ENCODE results near the gene UBE2G1.
"Not testable (repeated sequence)": the region's sequence is repeated elsewhere in the genome, so short reads cannot be mapped to it uniquely, and the experiment has no call there.

Gene UBE2G1, protein sequence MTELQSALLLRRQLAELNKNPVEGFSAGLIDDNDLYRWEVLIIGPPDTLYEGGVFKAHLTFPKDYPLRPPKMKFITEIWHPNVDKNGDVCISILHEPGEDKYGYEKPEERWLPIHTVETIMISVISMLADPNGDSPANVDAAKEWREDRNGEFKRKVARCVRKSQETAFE
- total RNA-seq: 62.5 to 78.4 (median 74.6) reads per million in 3 experiments

DNA sequence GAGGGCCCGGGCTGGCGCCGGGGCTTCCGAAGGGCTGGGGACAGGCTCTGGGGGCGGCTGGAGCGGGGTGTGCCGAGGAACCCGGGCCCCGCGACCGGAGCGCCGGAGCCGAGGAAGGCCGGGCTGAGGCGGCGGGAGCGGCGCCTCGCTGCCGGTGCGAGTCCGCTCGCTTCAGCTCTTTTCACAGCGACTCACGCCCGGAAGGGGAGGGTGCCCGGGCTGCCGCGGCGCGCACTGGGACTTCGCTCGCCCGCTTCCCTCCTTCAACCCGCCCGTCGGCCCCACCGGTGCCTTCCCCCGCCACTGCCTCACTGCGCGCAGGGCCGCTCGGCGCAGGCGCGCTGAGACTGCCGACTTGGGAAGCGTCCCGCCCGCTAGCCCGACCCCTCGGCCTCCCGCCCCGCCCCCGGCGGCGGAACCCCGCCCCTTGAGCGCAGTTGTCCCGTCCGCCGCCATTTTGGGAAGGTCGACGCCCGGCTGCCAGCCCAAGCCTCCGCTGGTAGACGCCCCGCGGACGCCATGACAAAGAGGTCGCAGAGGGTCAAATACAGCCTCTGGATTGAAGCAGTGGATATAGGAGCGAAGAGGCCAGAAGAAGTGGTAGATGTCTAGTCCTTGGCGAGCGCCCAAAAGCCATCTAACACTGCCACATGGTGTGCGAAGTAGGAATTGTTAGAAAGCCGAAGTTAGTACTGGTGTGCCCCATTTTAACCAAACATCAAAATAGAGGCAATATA is at the start of gene UBE2G1:
TSS of gene UBE2G1 (minus strand) at position 349 of the 737 bp plus-strand sequence. CDS start 359 bp downstream, outside the sequence.
- peak; percentile 98 for DNase-seq

DNA sequence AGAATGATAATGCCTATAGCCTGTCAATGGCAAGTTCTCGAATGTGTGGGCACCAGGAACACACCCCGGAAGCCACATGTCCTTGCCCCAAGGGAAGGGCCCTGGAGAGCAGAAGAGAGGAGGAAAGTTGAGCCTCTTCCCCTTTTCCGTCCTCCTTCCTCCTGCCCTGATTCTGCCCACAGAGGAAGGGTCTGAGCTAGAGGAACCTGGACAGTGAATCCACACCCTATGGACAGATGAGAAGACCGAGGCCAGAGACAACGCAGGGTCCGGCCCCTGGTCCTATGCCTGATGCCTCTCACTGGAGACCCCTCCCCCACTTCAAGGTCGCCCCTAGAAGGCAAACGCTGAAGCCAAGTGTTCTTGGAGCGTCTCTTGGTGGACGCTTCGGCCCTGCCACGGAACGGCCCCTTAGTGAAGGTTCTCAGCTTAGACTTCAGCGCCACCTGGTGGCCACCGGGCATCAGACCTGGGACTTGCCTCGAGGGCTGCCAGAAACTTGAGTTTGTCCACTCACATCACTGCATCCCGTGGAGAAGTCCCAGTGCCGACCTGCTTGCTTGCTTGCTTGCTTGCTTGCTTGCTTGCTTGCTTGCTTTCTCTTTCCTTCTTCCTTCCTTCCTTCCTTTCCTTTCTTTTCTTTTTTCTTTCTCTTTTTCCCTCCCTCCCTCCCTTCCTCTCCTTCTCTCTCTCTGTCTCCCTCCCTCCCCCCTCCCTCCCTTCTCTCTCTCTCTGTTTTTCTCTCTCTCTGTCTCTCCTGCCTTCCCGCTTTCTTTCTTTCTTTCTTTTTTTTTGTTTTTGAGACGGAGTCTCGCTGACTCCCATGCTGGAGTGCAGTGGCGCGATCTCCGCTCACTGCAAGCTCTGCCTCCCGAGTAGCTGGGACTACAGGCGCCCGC is 46.7 kb upstream of the UBE2G1 start:
- peak; percentile 77 for DNase-seq

DNA sequence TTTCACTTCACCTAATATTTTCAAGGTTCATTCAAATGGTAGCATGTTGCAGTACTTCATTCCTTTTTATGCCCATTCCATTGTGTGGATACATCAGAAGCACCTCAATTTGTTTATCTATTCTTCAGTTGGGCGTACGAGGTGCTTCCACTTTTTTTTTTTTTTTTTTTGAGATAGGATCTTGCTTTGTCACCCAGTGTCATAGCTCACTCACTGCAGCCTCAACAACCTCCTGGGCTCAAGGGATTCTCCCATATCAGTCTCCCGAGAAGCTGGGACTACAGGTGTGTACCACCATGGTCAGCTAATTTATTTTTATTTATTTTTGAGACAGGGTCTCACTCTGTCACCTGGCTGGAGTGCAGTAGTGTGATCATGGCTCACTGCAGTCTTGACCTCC is 44.7 kb upstream of the UBE2G1 start:
- DNase-seq: no peak

DNA sequence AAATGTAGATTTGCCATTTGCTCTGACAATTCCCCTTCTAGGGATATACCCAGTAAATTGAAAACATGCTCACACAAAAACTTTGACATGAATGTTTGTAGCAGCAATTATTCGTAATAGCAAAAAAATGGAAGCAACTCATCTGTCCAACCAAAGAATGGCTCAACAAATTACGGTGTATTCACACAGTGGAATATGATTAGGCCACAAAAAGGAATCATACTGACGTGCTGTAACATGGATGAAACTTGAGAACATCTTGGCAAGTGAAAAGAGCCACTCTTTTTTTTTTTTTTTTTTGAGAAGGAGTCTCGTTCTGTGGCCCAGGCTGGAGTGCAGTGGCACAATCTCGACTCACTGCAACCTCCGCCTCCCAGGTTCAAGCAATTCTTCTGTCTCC is 43.2 kb upstream of the UBE2G1 start:
- no peak for DNase-seq

DNA sequence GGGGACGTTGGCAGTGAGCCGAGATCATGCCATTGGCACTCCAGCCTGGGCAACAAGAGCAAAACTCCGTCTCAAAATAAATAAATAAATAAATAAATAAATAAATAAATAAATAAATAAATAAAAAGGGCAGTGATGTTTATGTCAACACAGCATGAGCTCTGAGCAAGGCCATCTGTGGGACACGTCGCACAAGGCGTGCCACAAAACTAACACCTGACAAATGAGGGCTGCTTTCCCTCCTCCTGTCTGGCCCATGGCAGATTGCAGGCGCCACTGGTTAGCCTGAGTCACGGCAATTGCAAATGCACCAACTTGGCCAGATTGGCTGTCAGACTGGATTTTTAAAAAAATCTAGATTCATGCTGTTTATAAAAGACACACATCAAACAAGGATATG is 41.4 kb upstream of the UBE2G1 start:
- DNase-seq: no peak

DNA sequence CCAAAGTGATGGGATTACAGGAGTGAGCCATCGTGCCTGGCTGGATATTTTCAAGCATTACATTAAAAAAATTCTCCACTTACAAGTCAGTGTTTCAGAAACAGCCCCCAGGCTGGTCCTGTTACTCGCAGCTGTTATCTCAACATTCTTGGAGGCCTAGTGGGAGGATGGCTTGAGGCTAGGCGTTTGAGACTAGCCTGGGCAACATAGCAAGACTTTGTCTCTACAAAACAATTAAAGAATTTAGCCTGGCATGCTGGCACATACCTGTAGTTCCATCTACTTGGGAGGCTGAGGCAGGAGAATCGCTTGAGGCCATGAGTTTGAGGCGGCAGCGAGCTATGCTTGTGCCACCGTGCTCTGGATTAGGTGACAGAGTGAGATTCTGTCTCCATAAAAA is 40.7 kb upstream of the UBE2G1 start:
- no peak for DNase-seq

DNA sequence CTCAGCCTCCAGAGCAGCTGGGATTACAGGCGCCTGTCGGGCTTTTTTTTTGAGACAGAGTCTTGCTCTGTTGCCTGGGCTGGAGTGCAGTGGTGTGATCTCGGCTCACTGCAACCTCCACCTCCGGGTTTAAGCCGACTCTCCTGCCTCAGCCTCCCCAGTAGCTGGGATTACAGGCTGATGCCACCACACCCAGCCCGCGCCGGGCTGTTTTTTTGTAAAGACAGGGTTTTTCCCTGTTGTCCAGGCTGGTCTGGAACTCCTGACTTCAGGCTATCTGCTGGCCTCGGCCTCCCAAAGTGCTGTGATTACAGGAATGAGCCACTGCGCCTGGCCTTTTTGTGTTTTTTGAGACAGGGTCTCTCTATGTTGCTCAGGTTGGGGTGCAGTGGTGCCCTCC is 39.9 kb upstream of the UBE2G1 start:
- no peak for DNase-seq

DNA sequence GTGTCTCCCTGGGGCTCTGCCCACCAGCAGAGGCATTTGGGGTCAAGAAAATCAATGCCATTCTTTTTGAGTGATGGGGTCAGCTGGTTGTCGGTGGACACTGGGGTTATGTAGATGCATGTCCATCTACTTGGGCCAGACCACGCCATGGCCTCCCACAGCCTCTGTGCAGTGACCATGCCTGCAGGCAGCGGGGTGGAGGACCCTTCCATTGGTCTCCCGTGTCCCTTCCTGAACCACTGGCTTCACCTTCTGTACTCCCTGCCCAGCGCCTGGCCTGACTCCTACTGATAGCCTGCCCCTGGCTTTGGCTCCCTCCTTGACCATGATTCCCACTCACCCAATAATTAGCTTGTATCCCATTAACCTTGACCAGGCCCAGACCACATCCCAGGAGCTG is 39.2 kb upstream of the UBE2G1 start:
- no peak for DNase-seq

DNA sequence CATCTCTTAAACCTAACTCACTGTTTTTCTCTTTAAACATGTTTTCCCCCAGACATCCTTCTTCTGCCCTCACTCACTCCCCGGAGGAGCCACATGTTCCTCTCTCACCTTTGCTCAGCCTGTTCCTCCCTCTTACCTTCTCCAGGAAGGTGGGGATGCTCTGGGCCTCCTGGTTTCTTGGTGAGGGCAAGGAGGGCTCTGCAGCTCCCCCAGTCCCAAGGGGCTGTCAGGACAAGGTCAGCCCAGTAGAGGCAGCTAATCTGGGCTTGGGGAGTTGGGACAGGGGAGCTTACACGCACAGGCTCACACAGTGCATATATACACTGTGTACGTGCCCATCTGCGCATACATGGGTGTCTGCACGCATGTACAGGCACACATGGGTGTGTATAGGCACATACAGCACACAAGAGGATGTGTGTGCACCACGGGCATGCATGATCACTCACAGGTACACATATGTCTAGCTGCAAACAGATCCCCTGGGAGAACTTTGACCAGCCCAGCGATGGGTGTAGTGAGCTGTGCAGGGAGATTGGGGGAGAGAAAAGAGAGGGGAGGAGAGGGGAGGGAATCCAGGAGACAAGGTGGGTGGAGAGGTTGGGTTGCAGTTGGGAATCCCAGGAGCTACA is 38.7 kb upstream of the UBE2G1 start:
- no peak for DNase-seq

DNA sequence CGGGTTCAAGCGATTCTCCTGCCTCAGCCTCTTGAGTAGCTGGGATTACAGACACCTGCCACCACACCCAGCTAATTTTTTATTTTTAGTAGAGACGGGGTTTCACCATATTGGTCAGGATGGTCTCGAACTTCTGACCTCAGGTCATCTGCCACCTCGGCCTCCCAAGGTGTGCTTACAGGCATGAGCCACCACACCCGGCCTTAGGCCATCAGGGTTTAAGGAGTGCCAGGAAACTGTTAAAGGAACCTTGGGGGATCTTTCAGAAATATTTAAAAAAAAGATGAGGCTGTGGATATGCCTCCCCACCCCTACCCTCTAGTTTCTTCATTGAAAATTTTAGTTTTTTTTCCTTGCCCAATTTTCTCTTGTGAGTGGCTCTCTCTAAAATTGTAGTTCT is 31.4 kb upstream of the UBE2G1 start:
- DNase-seq: no peak

DNA sequence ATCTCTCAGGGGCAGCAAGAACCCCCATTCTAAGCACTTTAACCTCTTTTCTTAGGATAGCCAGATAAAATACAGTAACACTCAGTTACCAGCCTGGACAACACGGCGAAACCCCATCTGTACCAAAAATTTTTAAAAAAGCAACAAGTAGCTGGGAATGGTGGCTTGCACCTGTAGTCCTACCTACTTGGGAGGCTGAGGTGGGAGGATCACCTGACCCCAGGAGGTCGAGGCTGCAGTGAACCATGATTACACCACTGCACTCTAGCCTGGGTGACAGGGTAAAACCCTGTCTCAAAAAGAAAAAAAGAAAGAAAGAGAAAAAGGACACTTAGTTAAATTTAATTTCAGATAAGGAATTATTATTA is 28.6 kb upstream of the UBE2G1 start:
- DNase-seq: no peak

DNA sequence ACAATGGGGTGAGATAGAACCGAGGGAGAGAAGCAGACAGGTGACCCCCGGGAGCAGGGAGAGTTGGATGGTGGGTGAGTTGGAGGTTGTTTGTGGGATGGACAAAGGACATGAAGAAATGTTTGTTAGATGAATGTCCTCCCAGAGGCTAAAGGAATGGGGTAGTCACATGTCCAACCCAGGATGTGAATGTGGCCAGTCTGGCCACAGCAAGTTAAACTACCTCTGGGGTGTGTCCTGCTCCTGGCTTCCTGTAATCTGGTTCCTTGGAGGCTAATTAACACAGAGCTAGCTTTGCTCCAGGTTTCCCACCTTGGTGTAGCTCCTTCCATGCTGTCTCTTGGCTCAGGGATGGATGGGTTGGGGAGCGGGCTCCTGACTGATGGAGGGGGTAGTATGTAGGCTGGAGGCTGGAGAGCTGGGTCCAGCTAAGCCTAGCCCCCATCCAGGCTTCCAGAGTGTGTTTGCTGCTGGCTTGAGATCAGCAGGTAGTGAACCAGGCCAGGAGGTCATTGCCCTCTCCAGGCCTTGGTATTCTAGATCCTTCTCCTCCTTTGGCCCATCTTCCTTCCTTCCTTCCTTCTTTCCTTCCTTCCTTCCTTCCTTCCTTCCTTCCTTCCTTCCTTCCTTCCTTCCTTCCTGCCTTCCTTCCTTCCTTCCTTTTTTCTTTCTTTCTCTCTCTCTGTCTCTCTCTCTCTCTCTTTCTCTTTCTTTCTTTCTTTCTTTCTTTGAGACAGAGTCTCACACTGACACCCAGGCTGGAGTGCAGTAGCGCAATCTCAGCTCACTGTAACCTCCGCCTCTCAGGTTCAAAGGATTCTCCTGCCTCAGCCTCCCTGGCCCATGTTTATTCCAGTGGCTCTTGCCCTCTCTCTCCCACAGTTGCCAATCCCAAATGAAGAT is 28.0 kb upstream of the UBE2G1 start:
- no peak for DNase-seq

DNA sequence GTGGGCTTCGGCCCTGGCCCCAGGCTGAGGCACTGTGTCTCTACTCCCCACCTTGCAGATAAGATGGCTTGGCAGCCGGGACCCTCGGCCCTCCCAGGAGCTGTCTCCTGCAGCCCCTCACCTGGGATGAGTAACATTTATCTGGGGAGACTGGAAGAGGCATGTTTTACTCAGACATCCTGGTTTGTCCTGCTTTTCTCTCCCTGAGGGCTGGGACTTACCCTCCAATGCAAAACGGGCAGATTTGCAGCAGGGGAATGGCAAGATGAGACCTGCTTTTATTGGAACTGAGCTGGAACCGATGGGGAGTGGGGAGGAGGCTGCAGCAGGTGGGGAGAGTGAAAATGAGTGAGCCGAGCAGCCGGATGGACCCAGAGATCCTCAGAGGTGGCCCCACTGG is 27.3 kb upstream of the UBE2G1 start:
- no peak for DNase-seq

DNA sequence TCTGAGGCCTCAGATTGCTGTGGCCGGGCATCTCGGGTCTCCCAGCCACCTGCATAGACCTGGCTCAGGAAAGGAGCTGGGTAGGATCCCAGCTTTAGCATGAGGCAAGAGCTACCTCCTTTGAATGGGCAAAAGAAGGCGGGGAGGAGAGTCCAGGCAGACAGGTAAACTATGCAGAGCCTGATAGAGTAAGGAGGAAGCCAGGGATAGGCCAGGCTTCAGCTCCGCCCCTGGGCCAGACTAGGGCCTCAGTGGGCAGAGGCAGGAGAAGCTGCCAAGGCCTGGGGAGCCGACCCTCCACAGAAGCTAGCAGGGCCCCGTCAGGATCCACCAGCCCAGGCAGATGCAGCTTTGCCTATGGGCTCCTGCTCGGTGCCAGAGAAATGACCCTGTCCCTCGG is 22.6 kb upstream of the UBE2G1 start:
- no peak for DNase-seq

DNA sequence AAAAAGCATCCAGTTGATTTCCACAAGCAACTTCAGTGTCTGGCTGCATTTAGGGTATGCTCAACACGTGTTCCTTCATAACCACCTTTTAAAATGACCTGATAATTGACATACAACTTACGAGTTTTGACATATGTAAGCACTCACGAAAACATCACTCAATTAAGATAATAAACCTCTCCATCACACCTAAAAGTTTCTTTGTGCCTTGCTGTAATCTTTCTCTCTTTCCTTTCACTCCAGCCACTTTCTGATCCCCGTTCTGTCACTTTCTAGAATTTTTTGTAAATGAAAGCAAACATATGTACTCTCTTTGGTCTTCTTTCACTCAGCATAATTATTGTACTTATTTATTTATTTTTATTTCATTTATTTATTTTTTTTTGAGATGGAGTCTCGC is 20.7 kb upstream of the UBE2G1 start:
- no peak for DNase-seq

DNA sequence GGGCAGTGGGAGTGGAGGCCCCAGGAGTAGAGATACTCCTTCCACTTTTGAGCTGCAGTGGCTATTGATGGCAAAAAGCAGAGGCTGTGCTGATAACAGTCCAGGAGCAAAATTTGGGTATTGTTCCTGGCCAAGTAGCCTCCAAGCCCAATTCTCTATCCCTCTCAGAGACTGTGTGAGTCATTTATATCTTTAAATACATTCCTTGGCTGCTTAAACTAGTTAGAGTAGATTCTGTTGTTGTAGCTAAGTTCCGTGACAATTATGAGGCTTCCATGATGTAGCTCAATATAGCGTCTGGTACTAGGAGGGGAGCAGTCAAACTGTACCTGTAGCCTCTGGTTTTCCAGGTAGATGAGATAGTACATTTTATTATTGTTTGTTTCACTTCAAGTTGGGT is 19.9 kb upstream of the UBE2G1 start:
- DNase-seq: no peak

DNA sequence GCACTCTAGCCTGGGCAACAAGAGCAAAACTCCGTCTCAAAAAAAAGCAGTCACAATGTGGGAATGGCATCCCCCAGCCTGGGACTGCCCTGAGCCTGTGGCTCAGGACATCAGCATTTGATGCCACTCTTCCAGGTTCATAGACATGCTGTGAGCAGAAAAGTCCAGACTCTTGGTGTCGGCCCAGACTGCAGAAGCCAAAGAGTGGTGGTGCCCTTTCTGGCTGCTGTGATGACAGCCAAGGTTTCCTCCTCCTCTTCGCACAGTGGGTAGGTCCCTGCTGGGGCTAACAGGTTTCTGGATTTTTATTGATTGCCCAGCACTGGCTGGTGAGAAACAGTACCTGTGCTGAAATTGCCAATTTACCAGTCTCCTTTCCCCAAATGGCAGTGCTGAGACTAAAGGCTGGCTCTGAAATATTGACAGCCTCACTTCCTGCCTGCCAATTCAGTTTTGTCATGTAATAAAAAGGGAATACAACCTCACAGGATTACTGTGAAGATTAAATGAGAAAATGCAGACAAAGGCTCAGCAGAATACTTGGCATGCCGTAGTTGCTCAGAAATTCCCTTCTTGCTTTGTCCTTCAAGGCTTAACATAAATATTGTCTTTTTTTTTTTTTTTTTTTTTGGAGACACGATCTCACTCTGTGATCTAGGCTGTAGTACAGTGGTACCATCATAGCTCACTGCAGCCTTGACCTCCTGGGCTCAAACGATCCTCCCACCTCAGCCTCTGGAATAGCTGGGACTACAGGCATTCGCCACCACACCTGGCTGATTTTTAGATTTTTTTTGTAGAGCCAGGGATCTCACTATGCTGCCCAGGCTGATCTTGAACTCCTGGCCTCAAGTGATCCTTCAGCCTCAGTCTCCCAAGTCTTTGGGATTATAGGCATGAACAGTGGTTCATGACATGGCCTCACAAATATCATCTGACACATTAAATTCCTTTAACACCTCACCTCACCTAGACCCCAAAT is 15.5 kb upstream of the UBE2G1 start:
- DNase-seq: no peak

DNA sequence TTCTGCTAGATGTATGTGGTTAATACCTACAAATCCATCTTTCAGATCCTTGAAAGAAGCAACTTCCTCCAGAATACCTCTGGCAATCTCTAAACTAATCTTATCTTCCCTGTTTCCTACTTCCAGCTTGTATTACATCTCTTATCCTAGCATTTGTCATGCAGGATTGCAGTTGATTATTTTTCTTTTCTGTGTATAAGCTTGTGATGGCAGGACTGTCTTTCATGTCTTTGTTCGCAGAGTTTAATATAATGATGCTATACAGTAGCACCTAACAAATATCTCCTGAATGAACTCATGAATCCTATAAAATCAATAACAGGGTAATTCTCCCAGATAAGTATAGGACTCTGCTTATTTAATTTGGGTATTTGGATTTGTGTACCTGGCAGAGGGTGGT is 12.2 kb upstream of the UBE2G1 start:
- no peak for DNase-seq

DNA sequence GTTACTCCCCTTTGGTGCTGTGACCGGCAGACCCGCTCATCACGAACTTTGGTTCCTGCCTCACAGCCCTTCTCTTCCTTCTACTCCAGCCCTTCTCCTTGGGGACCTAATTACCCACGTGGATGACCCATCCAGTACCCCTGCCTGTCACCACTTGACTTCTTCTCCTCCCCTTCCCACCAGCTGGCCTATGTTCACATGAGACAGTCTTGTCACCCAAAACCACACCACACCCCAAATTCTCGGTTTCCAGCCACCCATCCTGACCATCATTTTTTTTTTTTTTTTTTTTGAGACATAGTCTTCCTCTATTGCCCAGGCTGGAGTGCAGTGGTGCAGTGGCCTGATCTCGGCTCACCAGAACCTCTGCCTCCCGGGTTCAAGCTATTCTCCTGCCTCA is 10.8 kb upstream of the UBE2G1 start:
- DNase-seq: not testable (repeated sequence)

DNA sequence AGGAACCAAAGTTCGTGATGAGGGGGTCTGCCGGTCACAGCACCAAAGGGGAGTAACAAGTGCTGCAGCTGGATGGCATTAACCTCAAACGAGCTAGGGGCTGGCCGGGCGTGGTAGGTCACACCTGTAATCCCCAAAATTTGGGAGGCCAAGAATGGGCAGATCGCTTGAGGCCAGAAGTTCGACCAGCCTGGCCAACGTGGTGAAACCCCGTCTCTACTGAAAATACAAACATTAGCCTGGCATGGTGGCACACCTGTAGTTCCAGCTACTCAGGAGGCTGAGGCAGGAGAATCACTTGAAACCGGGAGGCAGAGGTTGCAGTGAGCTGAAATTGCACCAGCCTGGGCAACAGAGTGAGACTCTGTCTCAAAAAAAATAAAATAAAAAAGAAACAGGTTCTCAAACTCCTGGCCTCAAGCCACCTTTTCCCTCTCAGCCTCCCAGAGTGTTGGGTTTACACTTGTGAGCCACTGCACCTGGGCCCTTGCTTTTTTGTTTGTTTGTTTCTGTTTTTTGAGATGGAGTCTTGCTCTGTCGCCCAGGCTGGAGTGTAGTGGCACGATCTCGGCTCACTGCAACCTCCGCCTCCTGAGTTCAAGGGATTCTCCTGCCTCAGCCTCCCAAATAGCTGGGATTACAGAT is 9.4 kb upstream of the UBE2G1 start:
- DNase-seq: not testable (repeated sequence)

Measured in central memory CD4-positive, alpha-beta T cell (primary cell).